ENCODE measurements around the gene WDR26.
"Not testable (repeated sequence)": the region's sequence is repeated elsewhere in the genome, so short reads cannot be mapped to it uniquely, and the experiment has no call there.

The WDR26 gene

GRCh38 chr1:224392411-224393249 is 42.0 kb downstream of the WDR26 start:
- DNase-seq: no peak

GRCh38 chr1:224390517-224390916 is 44.1 kb downstream of the WDR26 start:
- DNase-seq: no peak

- DNase-seq: no peak
These were observed 46.7 kb downstream of the WDR26 start for GRCh38 chr1:224387943-224388342.

GRCh38 chr1:224387302-224387912 is 47.2 kb downstream of the WDR26 start:
- DNase-seq: no peak

GRCh38 chr1:224383218-224383617 is 51.4 kb downstream of the WDR26 start:
- DNase-seq: no peak

GRCh38 chr1:224381880-224382548 is 52.6 kb downstream of the WDR26 start:
- DNase-seq: no peak

- peak; percentile 27 for DNase-seq
These were observed 54.6 kb downstream of the WDR26 start for GRCh38 chr1:224380003-224380402.

- DNase-seq: no peak
These were observed 55.6 kb downstream of the WDR26 start for GRCh38 chr1:224378855-224379631.

- DNase-seq: no peak
These were observed 57.0 kb downstream of the WDR26 start for GRCh38 chr1:224377676-224378006.

GRCh38 chr1:224375059-224375458 is 59.5 kb downstream of the WDR26 start:
- DNase-seq: no peak

GRCh38 chr1:224373008-224373590 is 61.5 kb downstream of the WDR26 start:
- no peak for DNase-seq

GRCh38 chr1:224368409-224368808 is 66.2 kb downstream of the WDR26 start:
- DNase-seq: no peak

- DNase-seq: no peak
These were observed 75.4 kb downstream of the WDR26 start for GRCh38 chr1:224359207-224359606.

- no peak for DNase-seq
These were observed 76.4 kb downstream of the WDR26 start for GRCh38 chr1:224358237-224358636.

GRCh38 chr1:224357626-224358124 is 76.9 kb downstream of the WDR26 start:
- DNase-seq: no peak

- DNase-seq: peak; percentile 82
These were observed 77.6 kb downstream of the WDR26 start, which contains the start of gene CNIH4 for GRCh38 chr1:224356685-224357625. CNIH4 (plus strand) TSS chr1:224356879; CDS start chr1:224356925, 46 bp downstream.

- DNase-seq: no peak
These were observed 80.3 kb downstream of the WDR26 start for GRCh38 chr1:224353975-224354925.

GRCh38 chr1:224352436-224353085 is 82.0 kb downstream of the WDR26 start:
- DNase-seq: not testable (repeated sequence)

GRCh38 chr1:224349716-224350115 is 84.9 kb downstream of the WDR26 start:
- DNase-seq: not testable (repeated sequence)

GRCh38 chr1:224348137-224348536 is 86.5 kb downstream of the WDR26 start:
- DNase-seq: no peak
